Fibroblast of gingiva (primary cell): ENCODE results near the gene IL22RA2.
"Not testable (repeated sequence)": the region's sequence is repeated elsewhere in the genome, so short reads cannot be mapped to it uniquely, and the experiment has no call there.

Experiments
- DNase-seq: peaks from one replicate; pipeline ENCODE4 v3.0.0-alpha.2; 2011; ENCODE audit warnings: low read depth

Gene IL22RA2

DNA sequence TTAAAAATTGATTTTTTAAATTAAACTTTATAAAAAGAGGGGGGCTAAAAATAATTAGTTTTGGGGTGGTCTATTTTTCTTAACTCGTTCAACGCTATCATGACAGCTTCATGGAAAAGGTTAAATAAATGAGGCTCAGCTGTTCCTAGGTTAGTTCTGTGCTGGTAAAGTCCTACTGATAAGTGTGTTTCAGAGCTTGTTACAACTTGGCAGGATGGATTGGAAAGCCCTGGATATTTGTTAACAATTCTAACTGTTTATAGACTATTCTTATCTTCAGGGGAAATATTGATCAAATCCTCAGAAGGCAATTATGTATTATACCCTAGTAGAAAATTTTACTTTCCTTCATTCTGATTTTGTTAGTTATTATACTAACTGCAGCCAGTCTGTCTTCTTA is 50.4 kb downstream of the IL22RA2 start:
- DNase-seq: no peak

GRCh38 chr6:137122612-137123011 is 50.8 kb downstream of the IL22RA2 start:
- no peak for DNase-seq

DNA sequence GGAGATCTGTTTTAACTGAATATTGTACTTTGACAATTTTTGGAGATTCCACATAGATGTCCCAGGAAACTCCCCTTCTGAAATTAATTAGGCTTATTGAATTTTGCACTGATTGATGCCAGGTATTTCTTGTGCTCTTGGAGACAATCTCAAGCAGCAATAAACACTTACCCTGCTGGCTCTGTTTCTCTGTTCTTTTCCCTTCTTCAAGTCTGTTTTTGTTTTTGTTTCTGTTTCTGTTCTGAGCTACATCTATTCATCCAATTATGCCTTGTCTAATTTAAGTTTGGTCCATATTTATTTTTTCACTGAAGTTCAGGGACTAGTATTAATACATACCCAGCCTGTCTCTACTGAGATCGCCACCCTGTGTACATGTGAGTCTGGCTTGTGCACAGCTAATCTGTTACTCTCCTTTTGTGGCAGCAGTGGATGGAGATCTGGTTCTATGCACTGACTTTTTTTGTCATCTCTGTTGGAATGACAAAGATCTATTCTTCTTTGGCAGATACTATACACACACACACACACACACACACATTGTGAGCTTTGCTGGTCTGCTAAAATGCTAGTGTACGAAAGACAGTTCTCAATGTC is 51.9 kb downstream of the IL22RA2 start:
- DNase-seq: no peak

DNA sequence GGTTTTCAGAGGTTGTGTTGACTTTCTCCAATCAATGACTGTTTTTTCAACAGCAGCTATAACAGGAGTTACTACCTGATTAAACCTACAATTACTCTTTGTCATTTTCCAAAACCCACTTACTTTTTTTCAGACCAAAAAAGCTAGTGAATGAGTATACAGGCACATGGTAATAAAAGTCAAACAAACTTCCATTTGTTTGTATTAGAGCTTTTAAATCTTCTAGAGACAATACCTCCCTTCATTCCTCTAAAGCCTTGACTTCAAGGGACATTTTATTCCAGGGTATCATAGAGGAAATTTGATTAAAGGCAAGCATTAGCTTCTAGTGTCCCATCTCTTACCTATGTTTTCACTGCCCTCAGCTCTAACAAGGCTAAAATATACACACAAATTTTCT is 52.7 kb downstream of the IL22RA2 start:
- DNase-seq: no peak

- DNase-seq: no peak
These were observed 54.0 kb downstream of the IL22RA2 start for GRCh38 chr6:137119196-137120104.

GRCh38 chr6:137117581-137117980 is 55.9 kb downstream of the IL22RA2 start:
- no peak for DNase-seq

- no peak for DNase-seq
These were observed 56.6 kb downstream of the IL22RA2 start for GRCh38 chr6:137116807-137117206.

DNA sequence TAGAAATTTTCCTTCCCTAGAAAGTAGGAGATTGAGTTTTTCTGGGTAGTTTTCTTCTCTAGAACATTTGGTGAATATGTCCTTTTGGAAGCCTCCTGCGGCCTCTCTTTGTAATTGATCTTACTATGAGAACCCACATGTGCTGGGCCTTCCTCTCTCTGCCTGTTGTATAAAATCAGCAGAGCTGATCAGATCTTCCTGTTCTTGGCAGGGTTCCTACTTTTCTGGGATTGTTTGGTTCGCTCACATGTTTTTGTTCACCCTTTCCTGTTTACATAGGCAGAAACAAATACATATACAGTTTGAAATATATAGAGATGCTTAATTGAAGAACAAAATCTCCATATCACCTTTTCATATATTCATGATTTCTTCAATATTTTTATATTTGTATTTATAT is 57.8 kb downstream of the IL22RA2 start:
- peak; percentile 25 for DNase-seq

GRCh38 chr6:137112067-137112355 is 61.4 kb downstream of the IL22RA2 start:
- peak; percentile 76 for DNase-seq

GRCh38 chr6:137111296-137112066 is 62.0 kb downstream of the IL22RA2 start:
- peak; percentile 11 for DNase-seq

- no peak for DNase-seq
These were observed 65.7 kb downstream of the IL22RA2 start for GRCh38 chr6:137107767-137108105.

DNA sequence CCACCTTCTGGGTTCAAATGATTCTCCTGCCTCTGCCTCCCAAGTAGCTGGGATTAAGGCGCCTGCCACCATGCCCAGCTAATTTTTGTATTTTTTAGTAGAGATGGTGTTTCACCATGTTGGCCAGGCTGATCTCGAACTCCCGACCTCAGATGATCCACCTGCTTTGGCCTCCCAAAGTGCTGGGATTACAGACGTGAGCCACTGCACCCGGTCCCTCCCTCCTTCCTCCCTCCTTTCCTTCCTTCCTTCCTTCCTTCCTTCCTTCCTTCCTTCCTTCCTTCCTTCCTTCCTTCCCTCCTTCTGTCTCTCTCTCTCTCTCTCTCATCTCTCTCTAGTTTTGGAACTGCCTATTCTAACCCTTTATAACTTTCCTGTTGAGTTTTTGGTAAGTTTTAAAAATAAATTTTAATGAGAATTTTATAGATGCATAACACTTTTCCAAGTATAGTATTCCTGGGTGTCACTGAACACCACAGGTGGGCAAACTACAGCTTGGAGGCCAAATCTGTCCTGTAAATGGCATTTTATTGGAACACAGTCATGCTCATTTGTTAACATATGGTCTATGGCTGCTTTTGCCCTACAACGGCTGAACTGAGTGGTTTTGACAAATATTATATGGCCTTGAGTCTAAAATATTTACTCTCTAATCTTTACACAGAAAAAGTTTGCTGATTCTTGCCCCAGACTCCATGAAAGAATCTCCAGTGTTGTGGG is 66.2 kb downstream of the IL22RA2 start:
- not testable (repeated sequence) for DNase-seq

- DNase-seq: no peak
These were observed 67.3 kb downstream of the IL22RA2 start for GRCh38 chr6:137106183-137106582.

DNA sequence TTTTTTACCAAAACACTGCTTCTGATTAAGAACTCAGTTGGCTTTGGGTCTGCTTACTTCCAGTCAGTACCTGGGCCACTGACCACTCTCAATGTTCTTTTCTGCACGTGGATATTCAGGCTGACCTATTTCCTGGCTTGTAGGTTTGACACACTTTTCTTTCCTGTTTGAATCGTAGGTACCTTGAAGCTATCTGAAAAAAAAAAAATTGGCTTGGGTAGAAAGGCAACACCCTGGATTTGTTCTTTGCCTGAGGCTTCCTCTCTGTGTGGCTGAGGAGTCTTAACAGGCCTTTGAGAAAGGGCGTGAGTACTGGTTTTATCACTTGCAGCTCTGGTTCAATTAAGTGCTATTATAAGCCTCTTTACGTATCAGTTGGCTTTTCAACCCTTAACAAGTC is 68.1 kb downstream of the IL22RA2 start:
- DNase-seq: no peak

DNA sequence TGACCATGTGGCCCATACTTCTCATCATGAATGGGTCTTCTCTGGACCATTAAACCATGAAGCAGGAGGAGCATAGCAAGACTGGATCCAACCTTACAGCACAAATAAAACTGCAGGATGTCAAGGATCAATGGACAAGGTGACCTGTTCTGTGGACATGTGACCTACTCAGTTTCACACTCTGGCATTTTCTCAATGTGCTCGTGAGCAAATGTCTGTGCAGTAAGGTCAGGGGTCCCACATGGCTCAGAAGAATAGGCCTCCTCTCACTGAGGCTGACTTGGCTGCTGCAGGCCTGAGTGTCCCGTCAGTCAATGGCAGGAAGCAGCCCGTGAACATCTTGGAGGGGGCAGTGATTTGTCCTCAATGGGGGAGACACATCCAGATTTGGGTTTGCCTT is 68.5 kb downstream of the IL22RA2 start:
- no peak for DNase-seq

- DNase-seq: no peak
These were observed 70.5 kb downstream of the IL22RA2 start for GRCh38 chr6:137102851-137103492.

DNA sequence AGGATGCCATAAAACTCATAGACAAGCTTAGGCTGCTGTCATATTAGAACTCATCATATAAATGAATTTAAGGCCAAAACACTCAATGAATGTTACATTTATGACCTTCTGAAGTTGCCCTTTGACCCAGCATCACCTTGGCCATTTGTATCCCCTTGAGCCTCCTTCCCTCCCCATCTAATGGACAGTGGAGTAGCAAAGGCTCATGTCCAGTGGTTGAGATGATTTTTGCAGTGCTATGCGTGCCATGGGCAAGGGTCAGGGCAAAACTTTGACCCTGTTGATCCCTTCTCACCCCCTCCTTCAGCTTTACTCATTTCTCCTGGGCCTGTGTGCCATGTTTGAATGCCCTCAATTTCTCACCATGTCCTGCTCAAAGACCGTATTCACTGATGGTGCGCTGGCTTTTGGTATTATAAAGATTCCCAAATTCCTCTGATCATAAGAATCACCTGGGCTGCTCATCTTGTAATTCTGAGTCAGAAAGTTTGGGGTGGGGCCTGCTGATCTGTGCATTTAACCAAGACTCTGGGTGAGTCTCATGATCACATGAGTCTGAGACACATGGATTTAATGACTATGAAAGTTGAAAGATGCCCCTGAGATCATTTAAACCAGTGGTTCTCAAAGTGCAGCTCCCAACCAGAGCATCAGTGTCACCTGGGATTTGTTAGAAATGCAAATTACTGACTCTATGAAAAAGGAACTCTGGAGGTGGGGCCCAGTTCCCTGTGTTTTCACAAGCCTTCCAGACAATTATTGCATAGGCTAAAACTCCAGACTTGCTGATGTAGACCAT is 71.2 kb downstream of the IL22RA2 start:
- DNase-seq: no peak

DNA sequence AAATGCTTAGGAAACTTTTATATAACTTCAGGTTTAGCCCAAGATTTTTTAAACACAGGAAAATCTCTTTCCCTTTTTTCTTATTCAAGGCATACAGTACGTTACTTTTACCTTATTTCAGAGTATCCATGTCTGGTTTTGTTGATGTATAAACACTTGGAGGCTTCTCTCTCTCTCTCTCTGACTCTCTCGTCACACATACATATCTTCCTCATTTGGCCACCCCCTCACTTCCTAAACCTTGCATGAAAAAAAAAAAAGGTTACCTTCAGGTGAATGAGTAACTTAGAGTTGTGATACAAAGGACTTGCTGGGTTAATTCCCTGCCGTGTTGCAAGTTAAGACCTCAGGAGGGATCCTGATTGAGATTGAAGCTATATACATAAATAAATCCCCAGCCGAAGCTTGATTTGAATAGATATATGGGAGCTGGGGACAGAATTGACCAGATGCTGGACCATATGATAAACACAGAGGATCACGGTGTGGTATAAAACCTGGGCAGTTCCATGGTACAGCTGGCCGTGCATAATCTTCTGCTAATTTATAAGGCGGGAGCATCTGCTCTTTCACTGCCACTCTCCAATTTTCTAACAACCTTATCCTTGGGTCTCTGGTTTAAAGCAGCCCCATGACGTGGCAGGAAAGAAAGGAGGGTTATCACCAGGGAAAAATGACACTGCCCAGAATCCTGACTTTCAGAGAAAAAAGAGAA is 73.6 kb downstream of the IL22RA2 start:
- no peak for DNase-seq

- no peak for DNase-seq
These were observed 75.9 kb downstream of the IL22RA2 start for GRCh38 chr6:137097526-137097925.

- DNase-seq: peak; percentile 34
These were observed 76.4 kb downstream of the IL22RA2 start for GRCh38 chr6:137097057-137097456.
